SK-N-MC (cell line): Measurements from ENCODE around the gene SERGEF.

Experiments
- DNase-seq: peaks from one replicate; pipeline ENCODE4 v3.0.0-alpha.2; 2011; ENCODE audit warnings: low read depth, low spot score
- H3K27ac ChIP-seq: fragments of 200-600 bp; sonication (generic); 2 replicates; pipeline ENCODE4 v1.5.1; 2016; ENCODE audit warnings: mixed run types
- H3K36me3 ChIP-seq: fragments of 200-600 bp; sonication (generic); 2 replicates; pipeline ENCODE4 v1.6.1; 2017; ENCODE audit warnings: antibody characterized with exemption, low read length, mixed read lengths; ENCODE audit not compliant: insufficient read depth
- H3K4me3 ChIP-seq: fragments of 200-600 bp; sonication (generic); 2 replicates; pipeline ENCODE4 v1.5.1; 2016
- H3K9ac ChIP-seq: fragments of 200-600 bp; sonication (generic); 2 replicates; pipeline ENCODE4 v1.8.0; 2017; ENCODE audit warnings: mixed run types, mixed read lengths; ENCODE audit not compliant: insufficient read length
- H3K9me3 ChIP-seq: fragments of 200-600 bp; sonication (generic); 2 replicates; pipeline ENCODE4 v1.6.1; 2017; ENCODE audit warnings: low read depth, mild to moderate bottlenecking, antibody characterized with exemption, low read length, moderate library complexity, mixed read lengths
- EZH2 ChIP-seq: fragments of 200-600 bp; sonication (generic); IDR thresholded peaks from one replicate; pipeline ENCODE4 v1.6.1; 2017; ENCODE audit warnings: antibody characterized with exemption
- FOXP2 ChIP-seq: optimal IDR thresholded peaks from 2 replicates; pipeline ENCODE3; 2011; ENCODE audit warnings: mild to moderate bottlenecking, moderate library complexity; ENCODE audit not compliant: insufficient read depth; ENCODE audit errors: extremely low read length, control extremely low read depth
- POLR2AphosphoS5 ChIP-seq: IDR thresholded peaks from 2 replicates; pipeline ENCODE4 v1.6.1; 2012; ENCODE audit warnings: mild to moderate bottlenecking, low read depth, low read length, borderline replicate concordance

The SERGEF gene

GRCh38 chr11:17810746-17811145, 202.1 kb downstream of the SERGEF start:
- Histone ChIP-seq H3K9me3 (no peaks in the 10 kb centered on the region), H3K27ac (no peak overlapping the region), H3K36me3 (no peaks in the 10 kb centered on the region), H3K9ac (no peak overlapping the region), H3K4me3 (no peak overlapping the region)
- TF ChIP-seq POLR2AphosphoS5: no peak
- TF ChIP-seq EZH2: no peak
- TF ChIP-seq FOXP2: no peak
- no peak for DNase-seq

- Histone ChIP-seq H3K4me3 (no peak overlapping the region), H3K27ac (no peak overlapping the region), H3K9ac (no peak overlapping the region), H3K36me3 (no peaks in the 10 kb centered on the region), H3K9me3 (no peaks in the 10 kb centered on the region)
- no peak for TF ChIP-seq POLR2AphosphoS5
- no peak for TF ChIP-seq EZH2
- DNase-seq: no peak
These were observed 202.8 kb downstream of the SERGEF start for GRCh38 chr11:17810041-17810440.

- Histone ChIP-seq H3K9me3 (no peaks in the 10 kb centered on the region), H3K9ac (no peak overlapping the region), H3K4me3 (no peak overlapping the region), H3K27ac (no peak overlapping the region), H3K36me3 (no peaks in the 10 kb centered on the region)
- TF ChIP-seq FOXP2: no peak
- TF ChIP-seq EZH2: no peak
- no peak for TF ChIP-seq POLR2AphosphoS5
- DNase-seq: no peak
These were observed 205.8 kb downstream of the SERGEF start for GRCh38 chr11:17807034-17807433.

GRCh38 chr11:17805873-17806272, 207.0 kb downstream of the SERGEF start:
- Histone ChIP-seq H3K27ac (no peak overlapping the region), H3K4me3 (no peak overlapping the region), H3K9ac (no peak overlapping the region), H3K9me3 (no peaks in the 10 kb centered on the region), H3K36me3 (no peaks in the 10 kb centered on the region)
- TF ChIP-seq POLR2AphosphoS5: no peak
- no peak for TF ChIP-seq EZH2
- no peak for TF ChIP-seq FOXP2
- DNase-seq: no peak

GRCh38 chr11:17805043-17805442, 207.8 kb downstream of the SERGEF start:
- H3K36me3 ChIP-seq: no peaks in the 10 kb centered on the region
- no peak overlapping the region for H3K9ac ChIP-seq
- no peaks in the 10 kb centered on the region for H3K9me3 ChIP-seq
- H3K27ac ChIP-seq: no peak overlapping the region
- DNase-seq: no peak
- no peak overlapping the region for H3K4me3 ChIP-seq
- no peak for TF ChIP-seq FOXP2

- H3K27ac ChIP-seq: no peak overlapping the region
- no peaks in the 10 kb centered on the region for H3K9me3 ChIP-seq
- DNase-seq: no peak
- H3K9ac ChIP-seq: no peak overlapping the region
- no peaks in the 10 kb centered on the region for H3K36me3 ChIP-seq
- H3K4me3 ChIP-seq: no peak overlapping the region
- TF ChIP-seq FOXP2 (no peak), EZH2 (no peak), POLR2AphosphoS5 (no peak)
These were observed 209.0 kb downstream of the SERGEF start for GRCh38 chr11:17803754-17804334.

GRCh38 chr11:17802491-17802890, 210.4 kb downstream of the SERGEF start:
- Histone ChIP-seq H3K27ac (no peak overlapping the region), H3K4me3 (no peak overlapping the region), H3K9me3 (no peaks in the 10 kb centered on the region), H3K36me3 (no peaks in the 10 kb centered on the region), H3K9ac (no peak overlapping the region)
- no peak for TF ChIP-seq POLR2AphosphoS5
- no peak for TF ChIP-seq EZH2
- no peak for TF ChIP-seq FOXP2
- no peak for DNase-seq

GRCh38 chr11:17801166-17801565, 211.7 kb downstream of the SERGEF start:
- no peak for DNase-seq

GRCh38 chr11:17799147-17799546, 213.7 kb downstream of the SERGEF start:
- DNase-seq: no peak
- TF ChIP-seq EZH2 (no peak), FOXP2 (no peak), POLR2AphosphoS5 (no peak)
- no peak overlapping the region for H3K27ac ChIP-seq
- no peak overlapping the region for H3K9ac ChIP-seq
- H3K36me3 ChIP-seq: no peaks in the 10 kb centered on the region
- H3K4me3 ChIP-seq: no peak overlapping the region
- H3K9me3 ChIP-seq: no peaks in the 10 kb centered on the region

More at GRCh38 chr11:17801166-17801565, 211.7 kb downstream of the SERGEF start:
- H3K9me3 ChIP-seq: no peaks in the 10 kb centered on the region
- TF ChIP-seq FOXP2: no peak
- TF ChIP-seq EZH2: no peak
- TF ChIP-seq POLR2AphosphoS5: no peak
- no peak overlapping the region for H3K4me3 ChIP-seq
- H3K36me3 ChIP-seq: no peaks in the 10 kb centered on the region
- no peak overlapping the region for H3K27ac ChIP-seq
- no peak overlapping the region for H3K9ac ChIP-seq
